WTC11 (cell line): Measurements from ENCODE around the gene ANKS6.

Experiments used
- ATF3 ChIP-seq: sonication (generic); formaldehyde crosslinking; conservative IDR thresholded peaks from 2 replicates; pipeline ENCODE4 v1.8.1; 2022; ENCODE audit warnings: mild to moderate bottlenecking, missing genetic modification reagents
- CTCF ChIP-seq: fragments of 200-600 bp; IDR thresholded peaks from 2 replicates; pipeline ENCODE4 v1.8.0; 2022; ENCODE audit warnings: antibody characterized with exemption
- ETV6 ChIP-seq: sonication (generic); formaldehyde crosslinking; IDR thresholded peaks from 2 replicates; pipeline ENCODE4 v1.8.1; 2022; ENCODE audit warnings: mild to moderate bottlenecking, missing genetic modification reagents
- FOXJ3 ChIP-seq: sonication (generic); formaldehyde crosslinking; IDR thresholded peaks from 2 replicates; pipeline ENCODE4 v1.9.0; 2021; ENCODE audit warnings: missing genetic modification reagents, mild to moderate bottlenecking, borderline replicate concordance
- GRHL2 ChIP-seq: fragments of 250-450 bp; sonication (Bioruptor Pico); IDR thresholded peaks from 2 replicates; pipeline ENCODE4 v1.8.0; 2022; ENCODE audit warnings: mild to moderate bottlenecking, moderate library complexity; ENCODE audit not compliant: insufficient replicate concordance, severe bottlenecking

- TF ChIP-seq FOXJ3 (no peak), CTCF (no peak), ETV6 (CRISPR knock-in tag) (no peak), ATF3 (CRISPR knock-in tag) (no peak), GRHL2 (CRISPR knock-in tag) (no peak)
Observed at GRCh38 chr9:98789483-98790133, 6.7 kb downstream of the ANKS6 start.
